HG03378 (cell line): ENCODE measurements around the gene FHIT.

Experiments used
- ATAC-seq: cut with Tn5 transposase; IDR thresholded peaks from one replicate; pipeline ENCODE4 v1.9.1; 2021; ENCODE audit warnings: mild to moderate bottlenecking, moderate library complexity; ENCODE audit not compliant: unreplicated experiment

FHIT gene

GRCh38 chr3:59930170-59930569 lies 1321.1 kb downstream of the FHIT start:
- ATAC-seq: no peak

DNA sequence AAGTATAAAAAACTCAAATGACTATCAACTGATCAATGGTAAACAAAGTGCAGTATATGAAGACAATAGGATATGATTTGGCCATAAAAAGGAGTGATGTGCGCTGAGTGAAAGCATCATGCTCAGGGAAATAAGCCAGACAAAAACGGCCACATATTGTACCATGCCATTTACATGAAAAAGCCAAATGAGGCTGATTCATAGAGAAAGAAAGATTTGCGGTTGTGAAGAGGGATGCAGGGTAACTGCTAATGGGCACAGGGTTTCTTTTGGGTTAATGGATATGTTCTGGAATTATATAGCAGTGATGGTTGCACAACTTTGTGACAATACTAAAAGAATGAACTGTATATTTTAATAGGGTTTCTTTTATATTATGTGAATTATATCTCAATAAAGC lies 1324.2 kb downstream of the FHIT start:
- no peak for ATAC-seq

- no peak for ATAC-seq
Observed at GRCh38 chr3:59925946-59926345, 1325.3 kb downstream of the FHIT start.

DNA sequence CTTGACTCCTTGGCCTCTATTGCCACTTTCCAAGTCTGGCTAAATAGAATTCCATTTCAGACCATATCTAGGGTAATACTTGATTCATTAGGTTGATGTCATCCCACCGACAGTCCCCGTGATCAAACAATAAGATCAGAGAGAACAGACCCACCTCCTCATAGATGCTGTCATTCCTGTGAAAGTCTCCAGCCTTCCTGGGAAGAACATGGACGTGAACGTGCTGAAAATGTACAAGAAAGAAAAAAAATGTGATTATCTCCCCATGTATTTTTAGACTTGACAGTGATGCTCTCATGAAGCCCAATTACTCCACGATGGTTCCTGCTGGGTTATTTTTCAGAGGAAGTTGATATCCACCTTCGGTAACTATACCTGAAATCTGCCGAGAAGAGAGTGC lies 1329.1 kb downstream of the FHIT start:
- no peak for ATAC-seq

DNA sequence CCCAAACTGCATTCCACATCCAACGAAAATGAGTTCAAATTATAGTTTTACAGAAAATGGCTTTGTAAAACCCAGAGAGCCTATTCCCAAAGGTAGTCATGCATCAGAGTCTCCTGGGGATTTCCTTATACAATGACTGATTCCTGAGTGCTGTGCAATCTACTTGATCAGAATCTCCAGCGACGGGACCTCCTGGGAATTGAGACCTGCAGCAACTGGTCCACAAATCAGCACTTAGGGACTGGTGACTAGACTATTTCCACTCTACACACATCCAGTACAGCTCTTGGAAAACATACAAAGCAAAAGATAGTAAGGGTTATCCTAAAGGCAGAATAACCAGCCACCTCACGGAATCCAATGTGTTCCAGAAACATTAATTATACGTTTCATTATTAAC lies 1330.4 kb downstream of the FHIT start:
- no peak for ATAC-seq

GRCh38 chr3:59919586-59919985 lies 1331.7 kb downstream of the FHIT start:
- ATAC-seq: no peak

DNA sequence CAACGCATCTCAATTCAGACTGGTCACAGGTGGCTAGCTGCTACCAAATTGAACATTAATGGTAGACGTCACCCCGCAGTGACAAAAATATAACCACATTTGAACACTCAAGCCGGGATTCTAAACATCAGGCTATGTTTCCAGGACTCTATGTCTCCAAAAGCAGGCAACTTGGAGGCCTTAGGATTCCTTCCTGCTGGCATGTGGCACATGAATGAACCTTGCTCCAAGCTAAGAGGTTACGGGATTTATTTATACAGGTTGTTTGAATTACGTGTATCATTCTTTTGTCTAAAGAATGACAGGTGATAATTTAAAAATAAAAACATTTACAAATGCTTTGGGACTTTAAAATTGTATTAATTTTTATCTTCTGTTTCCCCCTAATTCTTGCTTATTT lies 1337.0 kb downstream of the FHIT start:
- ATAC-seq: no peak

DNA sequence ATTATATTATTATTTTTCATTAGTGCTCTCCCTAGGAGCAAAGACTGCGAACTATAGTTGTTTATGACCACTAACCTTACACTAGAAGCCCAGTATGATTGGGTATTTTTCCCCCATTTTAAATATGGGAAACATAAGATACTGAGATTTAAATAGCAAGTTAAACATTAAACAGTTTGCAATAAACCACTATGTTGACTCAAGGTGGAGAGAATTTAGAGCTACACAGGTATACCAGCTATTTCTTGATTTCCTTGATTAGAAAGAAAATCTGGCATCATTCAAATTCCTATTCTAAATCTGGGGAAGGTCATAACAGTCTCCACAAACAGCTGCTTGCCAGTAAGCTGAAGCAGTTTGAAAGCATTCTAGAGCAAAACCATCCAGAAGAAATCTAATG lies 1337.6 kb downstream of the FHIT start:
- no peak for ATAC-seq

GRCh38 chr3:59908701-59909100 lies 1342.6 kb downstream of the FHIT start:
- ATAC-seq: no peak

DNA sequence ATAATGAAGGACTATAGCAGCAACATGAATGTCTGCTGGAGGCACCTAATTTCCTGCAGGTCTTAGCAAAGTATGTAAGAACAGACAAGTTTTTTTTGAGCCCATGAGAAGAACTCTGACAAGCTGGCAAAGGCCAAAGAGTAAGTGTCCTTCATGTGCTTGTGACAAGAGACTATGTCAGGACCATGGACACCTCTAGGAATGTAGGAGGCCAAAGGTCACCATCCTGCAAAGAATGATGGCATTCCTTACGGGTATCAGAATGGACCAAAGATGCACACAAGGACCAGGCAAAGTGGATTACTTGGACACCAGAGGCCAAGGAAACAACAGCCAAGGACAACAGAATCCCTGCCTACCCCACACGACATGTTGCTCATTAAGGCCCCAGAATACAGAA lies 1343.0 kb downstream of the FHIT start:
- ATAC-seq: no peak

GRCh38 chr3:59904296-59904695 lies 1347.0 kb downstream of the FHIT start:
- no peak for ATAC-seq

- no peak for ATAC-seq
Observed at GRCh38 chr3:59899061-59899460, 1352.2 kb downstream of the FHIT start.

DNA sequence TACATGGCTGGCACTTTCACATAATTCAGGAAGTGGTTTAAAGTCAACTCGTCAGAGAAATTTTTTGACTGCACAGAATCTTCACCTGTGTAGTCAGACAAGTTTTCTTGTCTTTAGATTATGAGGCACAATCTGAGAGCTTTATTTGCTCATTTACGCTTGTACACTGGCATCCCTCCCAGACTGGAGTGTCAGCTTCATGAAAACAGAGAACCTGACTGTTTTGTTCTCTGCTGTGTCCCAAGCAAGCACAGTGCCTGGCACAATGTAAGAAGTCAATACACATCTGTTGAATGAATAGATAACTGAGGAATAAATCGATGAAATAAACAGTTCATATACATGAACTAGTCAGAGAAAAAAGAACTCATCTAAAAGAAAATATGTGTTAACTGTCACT lies 1355.3 kb downstream of the FHIT start:
- no peak for ATAC-seq

DNA sequence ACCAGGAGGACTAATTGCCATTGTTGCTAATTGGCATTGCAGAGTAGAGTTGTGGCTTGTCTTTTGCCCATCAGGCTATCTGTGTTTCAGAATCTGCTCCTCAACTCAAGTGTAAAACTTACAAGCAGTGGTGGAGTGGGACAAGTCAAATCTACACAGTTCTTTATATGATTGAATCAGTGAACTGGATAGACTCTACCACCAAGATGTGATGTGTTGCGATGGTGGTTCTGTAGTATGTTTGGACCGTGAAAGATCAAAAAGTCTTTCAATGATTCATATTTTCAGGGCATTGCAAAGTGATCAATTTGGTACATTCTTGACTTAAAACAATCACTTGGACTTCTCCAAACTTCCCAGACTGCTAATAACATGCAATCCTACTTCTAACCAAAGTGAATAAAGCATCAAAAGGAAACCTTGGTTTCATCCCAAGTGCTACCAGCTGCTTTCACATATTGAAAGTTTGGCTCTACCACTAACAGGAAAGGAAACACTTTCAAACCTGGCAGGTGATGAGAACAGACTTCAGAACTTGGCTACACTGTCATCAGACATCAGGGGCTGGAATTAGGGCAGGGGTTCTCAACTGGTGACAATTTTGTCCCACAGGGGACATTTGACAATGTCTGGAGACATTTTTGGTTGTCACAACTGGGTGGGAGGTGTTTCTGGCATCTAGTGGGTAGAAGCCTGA lies 1356.7 kb downstream of the FHIT start:
- no peak for ATAC-seq

GRCh38 chr3:59890639-59891038 lies 1360.6 kb downstream of the FHIT start:
- ATAC-seq: no peak

GRCh38 chr3:59886790-59887189 lies 1364.5 kb downstream of the FHIT start:
- ATAC-seq: no peak

- ATAC-seq: no peak
Observed at GRCh38 chr3:59885899-59886400, 1365.3 kb downstream of the FHIT start.

- ATAC-seq: no peak
Observed at GRCh38 chr3:59885101-59885500, 1366.2 kb downstream of the FHIT start.

GRCh38 chr3:59884409-59884808 lies 1366.8 kb downstream of the FHIT start:
- no peak for ATAC-seq

- ATAC-seq: no peak
Observed at GRCh38 chr3:59882746-59883145, 1368.5 kb downstream of the FHIT start.

DNA sequence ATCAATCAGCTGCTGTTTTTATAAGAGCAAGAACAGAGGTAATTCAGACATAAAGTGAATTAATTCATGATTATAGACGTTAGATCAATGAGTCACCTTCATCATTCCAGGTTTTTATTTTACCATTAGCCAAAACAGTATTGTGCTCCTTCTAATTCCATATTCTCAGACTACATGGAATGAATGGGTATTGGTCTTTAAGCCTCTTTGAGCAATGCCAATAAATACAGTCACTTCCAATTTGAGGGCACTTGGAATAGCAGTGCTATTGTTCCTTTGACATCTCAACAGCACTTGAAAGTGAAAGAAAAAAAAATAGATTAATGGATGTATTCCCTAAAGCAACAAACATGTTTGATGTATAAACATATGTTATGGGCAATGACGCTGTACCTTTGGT lies 1370.5 kb downstream of the FHIT start:
- no peak for ATAC-seq

GRCh38 chr3:59879031-59879581 lies 1372.1 kb downstream of the FHIT start:
- no peak for ATAC-seq

DNA sequence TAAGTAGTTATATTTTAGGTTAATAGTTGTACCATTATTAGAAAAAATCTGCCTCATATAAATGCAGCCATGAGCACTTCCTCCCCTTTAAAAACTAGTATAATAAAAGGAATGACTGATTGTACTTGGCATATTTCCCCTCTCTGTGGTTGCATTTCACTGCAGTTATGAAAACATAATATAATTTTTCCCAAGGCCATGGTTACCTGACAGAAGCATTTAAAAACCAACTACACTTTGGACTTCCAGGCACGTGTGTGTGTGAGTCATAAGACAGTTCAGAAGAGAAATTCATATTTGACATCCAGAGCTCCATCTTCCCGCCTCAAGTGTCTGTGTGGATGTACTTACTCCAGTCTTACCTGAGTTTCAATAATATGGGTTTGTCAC lies 1373.2 kb downstream of the FHIT start:
- no peak for ATAC-seq
